Activated effector memory CD4-positive, alpha-beta T cell treated with Interleukin-2 at 50 U/mL for 16 hours (primary cell): Measurements from ENCODE around the gene HSD17B2.
"Not testable (repeated sequence)": the region's sequence is repeated elsewhere in the genome, so short reads cannot be mapped to it uniquely, and the experiment has no call there.

Source experiments
- DNase-seq: peaks from one replicate; pipeline ENCODE4 v3.0.0-alpha.2; 2020

Gene HSD17B2

GRCh38 chr16:82082543-82083244 lies 47.6 kb downstream of the HSD17B2 start:
- no peak for DNase-seq

DNA sequence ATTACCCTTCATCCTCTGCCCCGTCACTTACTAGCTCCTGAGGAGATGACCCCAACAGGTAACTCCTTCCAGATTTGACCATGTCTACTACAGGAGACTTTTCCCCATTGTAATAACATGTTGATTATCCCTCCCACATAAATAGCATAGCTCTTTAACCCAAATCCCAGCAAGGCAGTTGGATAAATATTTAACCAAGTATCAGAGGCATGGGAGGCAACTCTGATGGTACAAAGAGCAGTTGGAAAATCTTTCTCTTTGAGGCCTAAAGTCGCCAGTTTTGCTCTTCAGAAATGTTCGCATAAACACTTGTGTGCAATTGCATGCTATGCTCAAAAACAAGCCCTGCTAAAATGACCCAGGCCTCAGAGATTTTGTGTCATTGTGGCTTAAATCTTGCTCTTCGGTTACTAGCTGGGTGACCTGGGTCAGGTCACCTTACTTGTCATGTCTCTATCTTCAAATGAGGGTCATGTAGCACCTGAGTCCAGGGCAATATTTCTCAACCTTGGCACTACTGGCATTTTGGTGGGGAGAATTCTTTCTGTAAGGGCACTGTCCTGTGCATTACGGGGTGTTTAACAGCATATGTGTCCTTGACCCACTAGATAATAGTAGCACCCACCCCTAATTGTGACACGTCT lies 48.8 kb downstream of the HSD17B2 start:
- DNase-seq = no peak

DNA sequence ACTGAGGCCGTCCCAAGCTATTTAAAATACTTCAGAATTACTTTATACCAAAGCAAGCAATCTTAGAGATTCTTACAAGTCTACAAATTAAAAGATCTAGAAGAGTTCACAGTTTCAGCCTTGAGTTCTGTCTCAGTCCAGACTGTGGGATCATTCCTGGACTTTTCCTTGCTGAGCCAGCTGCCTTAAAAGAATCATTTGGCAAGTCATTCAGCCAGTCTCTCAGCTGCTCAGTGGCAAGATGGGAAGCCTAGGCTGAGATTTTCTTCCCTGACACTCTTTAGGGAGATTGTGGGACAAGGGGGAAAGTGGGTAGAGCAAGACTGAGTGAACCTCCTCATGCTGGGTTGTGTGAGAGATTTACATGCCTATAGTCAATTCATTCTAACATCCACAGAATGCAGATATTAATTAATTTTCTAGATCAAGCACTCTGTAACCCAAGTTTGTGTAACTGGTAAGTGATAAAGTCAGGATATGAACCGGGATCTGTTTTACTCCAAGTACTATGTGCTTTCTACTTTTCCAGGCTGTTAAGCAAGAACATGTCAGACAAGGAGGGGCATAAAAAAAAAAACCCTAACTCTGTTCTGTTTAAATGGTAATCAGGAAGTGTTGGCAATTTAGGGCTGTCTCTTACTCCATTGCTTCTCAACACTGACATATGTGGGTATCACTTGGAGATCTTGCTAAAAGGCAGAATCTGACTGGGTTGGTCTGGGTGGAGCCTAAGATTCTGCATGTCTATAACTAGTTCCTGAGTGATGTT lies 50.1 kb downstream of the HSD17B2 start:
- DNase-seq = no peak

- no peak for DNase-seq
Observed at GRCh38 chr16:82088483-82088882, 53.4 kb downstream of the HSD17B2 start.

DNA sequence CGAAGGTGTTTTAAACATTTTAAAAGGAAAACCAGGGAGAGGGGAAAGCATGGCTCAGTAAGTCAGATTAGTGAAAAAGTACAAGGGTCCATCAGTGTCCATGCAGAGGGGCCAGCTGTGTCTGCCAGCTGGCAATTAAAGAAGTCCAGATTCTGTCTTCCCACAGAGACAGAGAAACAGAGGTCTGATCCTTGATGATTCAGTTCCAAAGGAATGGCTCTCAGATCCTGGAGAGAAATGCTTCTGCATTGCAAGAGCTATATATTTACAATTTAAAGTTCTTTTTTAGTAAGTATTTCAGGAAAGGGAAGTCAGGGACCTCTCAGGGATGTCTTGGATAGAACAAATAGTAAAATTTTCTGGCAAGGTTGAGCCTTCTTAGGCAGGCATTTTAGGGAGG lies 56.2 kb downstream of the HSD17B2 start:
- no peak for DNase-seq

DNA sequence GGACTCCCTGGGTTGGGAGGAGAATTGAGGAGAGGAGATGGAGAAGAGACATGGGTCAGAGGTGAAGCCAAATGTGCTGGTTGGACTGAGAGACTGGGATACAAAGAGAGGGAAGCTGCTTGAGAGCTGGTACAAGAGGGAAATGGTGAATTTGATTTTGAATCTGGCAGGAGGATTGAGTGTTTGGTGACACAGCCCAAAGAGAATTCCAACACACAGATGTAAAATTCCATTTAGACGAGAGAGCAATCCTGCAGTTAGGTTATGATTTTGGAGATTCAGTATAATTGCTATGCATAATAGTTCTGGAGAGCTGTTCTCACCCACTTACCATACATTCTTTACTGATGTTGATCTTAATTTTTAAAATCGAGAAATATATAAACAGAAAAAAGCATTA lies 57.7 kb downstream of the HSD17B2 start:
- no peak for DNase-seq

GRCh38 chr16:82093666-82094300 lies 58.7 kb downstream of the HSD17B2 start:
- DNase-seq = no peak

- DNase-seq = no peak
Observed at GRCh38 chr16:82094942-82095540, 60.0 kb downstream of the HSD17B2 start.

DNA sequence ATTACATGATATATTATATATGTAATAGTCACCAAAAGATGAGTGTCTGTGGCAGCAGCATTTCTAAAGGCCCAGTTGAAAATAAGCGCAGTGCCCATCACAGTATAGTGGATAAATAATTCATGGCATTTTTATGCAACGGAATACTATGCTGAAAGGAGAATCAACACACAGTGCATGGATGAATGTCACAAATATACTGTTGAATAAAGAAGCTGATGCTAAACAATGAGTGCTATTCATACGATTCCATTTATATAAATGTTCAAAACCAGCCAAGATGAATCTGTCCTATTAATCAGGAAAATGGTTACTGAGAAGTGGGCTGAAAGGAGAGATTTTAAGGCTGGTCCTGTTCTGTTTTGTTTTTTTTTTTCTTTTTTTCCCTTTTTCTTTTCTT lies 61.6 kb downstream of the HSD17B2 start:
- no peak for DNase-seq

- DNase-seq = no peak
Observed at GRCh38 chr16:82105107-82105506, 70.1 kb downstream of the HSD17B2 start.

- no peak for DNase-seq
Observed at GRCh38 chr16:82108100-82108499, 73.0 kb downstream of the HSD17B2 start.

DNA sequence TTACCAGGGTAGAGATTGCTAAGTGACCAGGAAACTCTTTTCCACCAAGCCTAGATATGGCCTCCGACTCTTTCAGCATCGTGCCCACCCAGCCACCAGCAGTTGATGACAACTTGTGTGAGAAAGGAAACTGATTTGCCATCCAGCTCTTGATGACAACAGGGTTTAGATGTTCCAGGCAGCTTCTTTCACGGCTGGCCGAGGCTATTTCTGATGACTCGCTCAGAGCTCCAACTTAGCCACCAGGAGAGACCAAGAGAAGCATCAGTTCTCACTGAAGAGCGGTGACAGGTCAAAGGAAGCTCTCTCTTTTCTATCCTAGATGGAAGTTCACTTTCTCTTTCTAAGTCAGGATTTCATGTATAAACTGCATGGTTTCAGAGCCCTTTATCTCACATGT lies 73.7 kb downstream of the HSD17B2 start:
- no peak for DNase-seq

DNA sequence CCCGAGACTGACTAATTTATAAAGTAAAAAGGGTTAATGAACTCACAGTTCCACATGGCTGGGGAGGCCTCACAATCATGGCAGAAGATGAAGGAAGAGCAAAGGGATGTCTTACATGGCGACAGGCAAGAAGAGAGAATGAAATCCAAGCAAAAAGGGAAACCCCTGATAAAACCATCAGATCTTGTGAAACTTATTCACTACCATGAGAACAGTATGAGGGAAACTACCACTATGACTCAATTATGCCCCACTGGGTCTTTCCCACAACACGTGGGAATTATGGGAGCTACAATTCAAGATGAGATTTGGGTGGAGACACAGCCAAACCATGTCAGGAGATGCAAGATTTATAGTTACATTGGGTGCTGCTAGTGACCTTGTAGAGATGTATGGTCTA lies 74.2 kb downstream of the HSD17B2 start:
- DNase-seq = not testable (repeated sequence)

DNA sequence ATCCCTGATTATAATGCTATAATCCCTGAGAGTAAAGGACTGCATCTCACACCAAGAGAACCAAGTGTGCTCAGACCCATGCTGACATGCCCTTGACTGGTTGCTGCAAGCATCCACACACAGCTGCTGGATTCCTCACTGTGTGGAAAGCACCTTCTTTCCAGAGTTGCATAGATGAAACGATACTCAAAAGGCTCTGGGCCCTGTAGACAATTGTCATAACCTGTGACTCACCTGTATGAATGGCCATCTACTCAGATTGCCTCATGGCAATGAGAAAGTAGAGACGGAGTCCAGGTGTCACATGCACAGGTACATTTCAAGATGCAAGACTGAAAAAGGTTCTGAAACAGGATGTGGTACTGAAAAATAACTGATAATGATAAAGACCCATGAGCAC lies 76.9 kb downstream of the HSD17B2 start:
- no peak for DNase-seq

- no peak for DNase-seq
Observed at GRCh38 chr16:82113741-82114140, 78.7 kb downstream of the HSD17B2 start.

GRCh38 chr16:82116535-82116934 lies 81.5 kb downstream of the HSD17B2 start:
- DNase-seq = no peak

GRCh38 chr16:82118749-82119148 lies 83.7 kb downstream of the HSD17B2 start:
- DNase-seq = no peak

GRCh38 chr16:82119405-82119804 lies 84.4 kb downstream of the HSD17B2 start:
- no peak for DNase-seq

DNA sequence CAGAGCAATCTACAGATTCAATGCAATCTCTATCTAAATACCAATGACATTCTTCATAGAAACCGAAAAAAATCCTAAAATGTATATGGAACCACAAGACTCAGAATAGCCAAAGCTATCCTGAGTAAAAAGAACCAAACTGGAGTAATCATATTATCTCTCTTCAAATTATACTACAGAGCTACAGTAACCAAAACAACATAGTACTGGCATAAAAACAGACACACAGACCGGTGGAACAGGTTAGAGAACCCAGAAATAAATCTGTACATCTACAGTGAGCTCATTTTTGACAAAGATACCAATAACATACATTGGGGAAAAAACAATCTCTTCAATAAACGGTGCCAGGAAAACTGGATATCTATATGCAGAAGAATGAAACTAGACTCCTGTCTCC lies 89.6 kb downstream of the HSD17B2 start:
- DNase-seq = no peak

GRCh38 chr16:82129881-82130280 lies 94.8 kb downstream of the HSD17B2 start:
- no peak for DNase-seq

DNA sequence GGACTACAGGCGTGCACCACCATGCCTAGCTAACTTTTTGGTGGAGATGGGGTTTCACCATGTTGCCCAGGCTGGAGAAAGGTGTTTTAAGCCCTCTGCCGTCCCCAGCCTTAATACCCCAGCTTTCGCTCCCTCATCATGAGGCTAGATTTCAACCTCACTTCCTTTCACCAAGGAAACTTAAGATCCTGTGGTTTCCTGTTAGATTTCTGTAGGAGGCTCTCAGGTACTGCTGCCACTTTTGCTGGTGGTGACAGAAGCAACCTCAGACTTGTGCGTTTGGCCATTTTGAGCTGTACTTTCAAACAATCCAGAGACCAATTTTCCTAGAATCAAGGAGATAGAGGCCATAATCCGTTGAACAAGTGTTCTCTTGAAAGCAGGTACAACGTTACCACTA lies 98.7 kb downstream of the HSD17B2 start:
- no peak for DNase-seq

- no peak for DNase-seq
Observed at GRCh38 chr16:82134846-82135245, 99.8 kb downstream of the HSD17B2 start.

GRCh38 chr16:82135844-82136243 lies 100.8 kb downstream of the HSD17B2 start:
- no peak for DNase-seq
